Smooth muscle cell of the brain vasculature (primary cell): Measurements from ENCODE around the gene HPSE2.
"Not testable (repeated sequence)": the region's sequence is repeated elsewhere in the genome, so short reads cannot be mapped to it uniquely, and the experiment has no call there.

Source experiments
- DNase-seq: peaks from one replicate; pipeline ENCODE4 v3.0.0-alpha.2; 2012; ENCODE audit warnings: low read depth, low spot score

HPSE2 gene

DNA sequence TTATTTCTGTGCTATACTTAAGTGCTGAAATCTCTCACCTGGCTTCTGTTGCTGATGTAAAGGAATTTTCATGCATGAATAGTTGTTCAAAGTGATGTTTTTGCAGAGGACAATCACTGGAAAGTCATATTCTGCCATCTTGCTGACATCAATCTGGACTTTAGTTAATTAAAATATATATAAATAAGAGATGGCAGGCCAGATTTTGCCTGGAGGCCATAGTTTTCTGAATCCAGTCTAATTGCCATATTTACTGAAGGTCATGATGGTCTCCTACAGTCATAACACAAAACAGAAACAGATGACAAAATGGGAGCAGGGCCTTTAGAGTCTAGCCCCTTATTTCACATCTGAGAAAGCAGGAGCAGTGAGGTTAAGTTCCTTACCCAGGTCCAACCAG is 228.2 kb downstream of the HPSE2 start:
- no peak for DNase-seq

GRCh38 chr10:99005254-99005653 is 230.4 kb downstream of the HPSE2 start:
- DNase-seq: no peak

DNA sequence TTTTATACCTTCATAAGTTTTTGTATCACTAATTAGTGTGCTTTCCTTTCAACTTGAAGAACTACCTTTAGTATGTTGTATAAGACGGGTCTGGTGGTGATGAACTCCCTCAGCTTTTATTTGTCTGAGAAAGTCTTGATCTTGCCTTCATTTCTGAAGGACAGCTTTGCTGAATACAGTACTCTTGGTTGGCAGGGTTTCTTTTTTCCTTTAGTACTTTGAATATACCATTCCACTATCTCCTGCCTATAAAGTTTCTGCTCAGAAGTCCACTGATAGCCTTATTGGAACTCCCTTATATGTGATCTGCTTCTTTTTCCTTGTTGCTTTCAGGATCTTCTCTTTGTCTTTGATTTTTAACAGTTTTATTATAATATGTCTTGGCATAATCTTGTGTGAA is 230.9 kb downstream of the HPSE2 start:
- no peak for DNase-seq

- DNase-seq: no peak
Observed at GRCh38 chr10:99002392-99002791, 233.3 kb downstream of the HPSE2 start.

GRCh38 chr10:98997596-98997995 is 238.1 kb downstream of the HPSE2 start:
- no peak for DNase-seq

- no peak for DNase-seq
Observed at GRCh38 chr10:98994030-98994429, 241.6 kb downstream of the HPSE2 start.

- not testable (repeated sequence) for DNase-seq
Observed at GRCh38 chr10:98983751-98984150, 251.9 kb downstream of the HPSE2 start.

DNA sequence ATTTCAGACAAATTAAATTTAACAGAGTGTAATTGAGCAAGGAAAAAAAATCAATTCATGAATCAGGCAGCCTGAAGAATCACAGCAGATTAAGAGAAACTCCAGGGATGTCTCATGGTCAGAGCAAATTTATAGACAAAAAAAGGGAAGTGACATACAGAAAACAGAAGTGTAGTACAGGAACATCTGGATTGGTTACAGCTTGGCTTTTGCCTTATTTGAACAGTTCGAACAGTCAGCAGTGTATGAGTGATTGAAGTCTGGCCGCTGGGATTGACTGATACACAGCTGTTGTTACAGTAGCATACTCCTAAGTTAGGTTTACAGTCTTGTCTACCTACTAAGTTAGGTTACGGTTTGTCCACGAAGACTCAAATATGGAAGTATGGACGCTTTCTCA is 255.3 kb downstream of the HPSE2 start:
- DNase-seq: no peak

DNA sequence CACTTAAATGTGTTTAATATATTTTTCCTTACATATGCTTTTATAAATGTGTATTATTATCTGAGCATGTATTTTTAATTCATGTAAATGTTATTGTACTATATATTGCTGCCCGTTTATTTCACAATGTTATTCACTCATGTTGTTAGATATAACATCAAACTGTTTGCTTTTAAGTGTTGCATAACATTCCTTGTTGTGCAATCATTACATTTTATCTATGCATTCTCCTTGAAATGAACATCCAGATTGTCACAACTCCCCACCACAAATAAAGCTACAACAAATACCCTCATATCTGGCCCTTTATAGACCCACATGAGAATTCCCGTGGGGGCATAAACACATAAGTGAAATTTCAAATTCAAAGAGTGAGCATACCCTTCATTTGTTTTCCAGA is 264.2 kb downstream of the HPSE2 start:
- DNase-seq: no peak

- no peak for DNase-seq
Observed at GRCh38 chr10:98967601-98968000, 268.1 kb downstream of the HPSE2 start.

DNA sequence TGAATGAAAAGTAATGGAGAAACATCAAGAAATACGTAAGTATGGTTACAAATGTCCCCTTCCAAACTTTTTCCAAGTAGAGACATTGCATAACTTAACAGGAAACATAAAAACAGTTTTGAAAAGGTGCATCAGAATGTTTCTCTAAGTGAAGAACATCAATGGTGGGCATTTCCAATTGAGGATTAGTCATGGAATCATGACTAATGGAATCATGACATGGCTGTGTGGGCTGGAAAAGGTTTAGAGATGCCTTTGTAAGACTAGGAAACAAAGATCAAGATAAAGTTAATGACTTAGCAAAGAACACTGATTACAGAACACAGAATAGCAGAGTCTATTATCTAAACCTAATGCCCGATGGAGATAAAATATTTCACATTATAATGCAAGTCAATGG is 272.0 kb downstream of the HPSE2 start:
- no peak for DNase-seq

DNA sequence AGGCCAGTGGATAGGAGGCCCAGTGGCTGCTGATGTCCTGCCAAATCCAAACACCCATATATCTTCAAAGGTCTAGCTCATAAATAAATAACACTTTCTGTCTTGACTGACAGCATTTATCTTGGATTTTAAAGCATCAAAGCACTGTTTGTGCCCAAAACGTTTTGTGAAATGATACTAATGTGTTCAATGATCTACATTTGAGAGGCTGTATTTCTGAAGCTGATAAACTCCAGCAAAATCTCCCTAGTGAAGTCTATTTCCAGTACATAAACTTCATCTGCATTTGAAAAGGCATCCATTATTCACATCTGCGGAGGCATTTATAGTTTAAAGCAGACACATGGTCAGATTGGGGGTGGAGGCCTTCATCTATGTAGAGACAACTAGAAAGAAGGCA is 276.3 kb downstream of the HPSE2 start:
- DNase-seq: no peak

- DNase-seq: no peak
Observed at GRCh38 chr10:98957801-98958200, 277.9 kb downstream of the HPSE2 start.

DNA sequence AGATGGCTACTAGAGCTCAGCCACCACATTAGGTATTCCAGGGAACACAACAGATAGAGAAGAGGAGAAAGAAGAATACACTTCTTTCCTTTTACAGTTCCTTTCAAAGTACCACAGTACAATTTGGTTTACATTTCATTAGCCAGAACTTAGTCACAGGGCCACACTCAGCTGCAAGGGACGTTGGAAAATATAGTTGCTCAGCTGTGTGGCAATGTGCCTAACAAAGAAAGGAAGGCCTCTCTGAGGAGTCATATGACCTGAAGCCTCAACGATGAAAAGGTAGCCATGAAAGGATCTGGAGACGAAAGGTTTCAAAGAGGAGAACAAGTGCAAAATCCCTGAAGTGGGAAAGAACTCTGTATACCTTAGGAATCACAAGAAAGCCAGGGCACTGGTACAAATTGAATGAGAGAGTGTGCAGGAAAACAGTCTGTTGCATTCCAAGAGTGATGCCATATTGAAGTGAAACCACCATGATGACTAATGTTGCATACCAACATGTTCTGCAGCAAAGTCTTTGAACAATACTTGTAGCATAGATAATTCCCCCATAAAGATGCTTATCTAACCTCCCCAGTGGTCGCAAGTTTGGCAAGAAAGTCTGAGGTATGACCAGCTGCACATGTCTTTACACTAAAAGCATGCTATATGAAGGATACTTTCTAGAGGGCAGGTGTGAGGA is 278.9 kb downstream of the HPSE2 start:
- no peak for DNase-seq

GRCh38 chr10:98953251-98953650 is 282.4 kb downstream of the HPSE2 start:
- no peak for DNase-seq

GRCh38 chr10:98951269-98952000 is 284.2 kb downstream of the HPSE2 start:
- no peak for DNase-seq

DNA sequence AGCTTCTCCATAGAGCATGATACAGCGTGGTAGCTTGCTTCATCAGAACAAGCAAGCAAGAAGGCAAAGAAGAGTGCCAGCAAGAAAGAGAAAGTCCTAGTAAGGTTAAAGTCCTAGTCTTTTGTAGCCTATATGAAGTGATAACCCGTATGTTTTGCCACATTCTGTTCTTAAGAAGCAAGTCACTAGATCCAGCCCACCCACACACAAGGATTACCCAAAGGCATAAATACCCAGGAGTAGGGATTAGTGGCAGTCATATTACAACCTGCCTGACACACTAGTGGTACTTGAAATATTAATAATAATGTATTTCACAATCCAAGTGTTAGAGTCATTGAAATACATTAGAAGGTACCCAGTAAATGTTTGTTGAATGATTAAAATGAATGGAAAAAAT is 285.5 kb downstream of the HPSE2 start:
- no peak for DNase-seq

DNA sequence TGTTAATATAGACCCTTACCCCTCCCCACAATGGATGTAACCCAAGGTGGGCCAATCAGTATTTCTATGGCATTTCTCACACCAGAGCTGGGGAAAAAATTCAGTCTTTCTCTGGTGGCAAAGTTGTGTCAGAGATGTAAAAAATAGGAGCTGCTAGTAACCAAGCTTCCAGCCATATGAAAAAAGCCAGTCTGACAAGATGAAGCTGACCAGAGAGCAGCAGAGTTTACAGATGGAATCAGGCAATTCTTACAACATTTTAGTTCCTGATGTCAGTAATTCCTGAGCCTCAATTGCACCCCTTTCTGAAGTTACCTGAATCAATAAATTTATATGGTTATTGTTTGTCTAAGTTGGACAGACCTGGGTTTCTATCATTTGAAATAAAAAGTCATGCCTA is 286.3 kb downstream of the HPSE2 start:
- no peak for DNase-seq

- no peak for DNase-seq
Observed at GRCh38 chr10:98943681-98944080, 292.0 kb downstream of the HPSE2 start.

DNA sequence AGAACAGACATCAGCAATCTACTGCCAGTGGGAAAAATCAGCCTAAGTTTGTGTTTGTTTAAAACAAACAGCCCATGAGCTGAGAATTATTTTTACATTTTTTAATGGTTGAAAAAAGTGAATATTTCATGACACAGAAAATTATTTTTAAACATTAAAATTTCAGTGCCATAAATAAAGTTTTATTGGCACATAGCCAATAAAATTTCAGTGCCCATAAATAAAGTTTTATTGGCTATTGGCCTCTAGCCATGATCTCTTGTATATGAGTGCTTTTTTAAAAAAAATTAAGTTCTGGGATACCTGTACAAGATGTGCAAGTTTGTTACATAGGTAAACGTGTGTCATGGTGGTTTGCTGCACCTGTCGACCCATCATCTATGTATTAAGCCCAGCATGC is 305.9 kb downstream of the HPSE2 start:
- DNase-seq: no peak

DNA sequence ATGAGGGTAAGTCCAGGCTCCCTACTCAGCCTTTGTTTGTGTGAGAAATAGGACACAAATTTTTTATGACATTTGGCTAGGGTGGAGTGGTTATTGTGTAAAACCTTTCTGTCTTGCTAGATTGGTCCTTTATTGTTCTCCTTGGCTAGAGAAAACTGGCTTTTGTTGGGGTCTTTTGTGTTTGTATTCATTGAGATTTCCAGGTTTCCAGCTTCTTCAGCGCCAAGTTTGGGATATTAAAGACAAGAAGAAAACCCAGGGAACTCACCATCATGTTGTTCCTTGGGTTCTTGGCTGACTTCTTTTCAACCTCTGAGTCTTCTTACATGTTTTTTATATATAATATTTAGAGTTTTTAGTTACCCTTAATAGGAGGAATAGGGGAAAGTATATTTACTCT is 310.0 kb downstream of the HPSE2 start:
- no peak for DNase-seq

DNA sequence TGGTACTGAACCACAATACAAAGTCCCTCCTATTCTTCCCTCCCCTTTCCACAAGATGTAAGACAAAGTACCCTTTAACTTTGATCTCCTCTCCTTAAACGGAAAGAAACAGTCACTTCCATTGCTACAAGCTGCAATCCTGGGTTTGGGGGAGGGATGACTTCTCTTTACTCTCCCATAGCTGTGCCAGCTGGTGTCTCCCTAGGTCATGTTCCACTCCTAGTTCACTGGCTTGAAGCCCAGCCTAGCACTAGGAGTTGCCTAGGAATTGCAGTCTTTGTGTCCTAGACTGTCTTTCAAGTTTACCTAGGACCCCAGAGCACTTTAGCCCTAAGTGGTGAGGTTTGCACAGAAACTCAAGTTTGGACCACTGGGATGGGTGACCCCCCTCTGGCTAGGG is 311.1 kb downstream of the HPSE2 start:
- DNase-seq: no peak

- DNase-seq: no peak
Observed at GRCh38 chr10:98921316-98921715, 314.3 kb downstream of the HPSE2 start.

- DNase-seq: no peak
Observed at GRCh38 chr10:98920807-98921206, 314.8 kb downstream of the HPSE2 start.
